ENCODE measurements around the gene IGBP1.

- no peak for TF ChIP-seq CTCF (IDR thresholded peaks at IDR 0.05; ENCODE audit: low read depth, low read length)
- peak; percentile 33 for TF ChIP-seq POLR2A (IDR thresholded peaks at IDR 0.05; ENCODE audit: extremely low read depth, insufficient read length)
- TF ChIP-seq, protein P1, sequence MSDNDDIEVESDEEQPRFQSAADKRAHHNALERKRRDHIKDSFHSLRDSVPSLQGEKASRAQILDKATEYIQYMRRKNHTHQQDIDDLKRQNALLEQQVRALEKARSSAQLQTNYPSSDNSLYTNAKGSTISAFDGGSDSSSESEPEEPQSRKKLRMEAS (IDR thresholded peaks at IDR 0.05; ENCODE audit: low read depth, low read length): no peak
- no peak for TF ChIP-seq MYC (IDR thresholded peaks at IDR 0.05; ENCODE audit: low read depth, low read length)
These were observed 357 bp upstream of the IGBP1 start for GRCh38 chrX:70132877-70133302.

Measured in NB4 (cell line).